A549 treated with GW870086 at 1 μM for 4 hours (cell line): ENCODE data around the gene EHD4. TPM values are rescaled to one million over a fixed set of nuclear protein-coding genes. Genes with fewer than 3 reads are reported as not detected.

Source experiments
- total RNA-seq: library from RNA; stranded (reverse); fragments of 200-300 nt; extraction: Qiagen RNA extraction; gene quantifications from 5 replicates; pipeline ENCODE4 v1.2.3, GENCODE V29; 2022; ENCODE audit warnings: low read depth

Gene EHD4
- 11.7 to 14.0 TPM (median 13.3 TPM) in 5 replicates for total RNA-seq

GRCh38 chr15:41972253-41973242, at the start of gene EHD4:
Gene EHD4, minus strand, starts transcription at chr15:41972557. Its CDS starts 63 bp downstream, at chr15:41972494.

GRCh38 chr15:42020713-42021273, 48.4 kb upstream of the EHD4 start, which contains the start of gene PLA2G4E:
Gene PLA2G4E, minus strand, starts transcription at chr15:42021042. Its CDS starts 12 bp downstream, at chr15:42021030.

GRCh38 chr15:41893422-41894250, 78.7 kb downstream of the EHD4 start, which contains the start of gene SPTBN5:
Gene SPTBN5, minus strand, starts transcription at chr15:41894053. Its CDS starts 556 bp downstream, at chr15:41893497.

Other genes starting within 250 kb of the EHD4 start
- gene MAPKBP1, start 198.1 kb downstream of the EHD4 start, total RNA-seq = 2.0 to 5.6 TPM (median 4.9 TPM) in 5 replicates
- gene JMJD7, start 144.5 kb downstream of the EHD4 start, total RNA-seq = 2.3 to 4.4 TPM (median 2.8 TPM) in 5 replicates
- gene PLA2G4B, start 133.7 kb downstream of the EHD4 start, total RNA-seq = 0.98 to 2.3 TPM (median 2.1 TPM) in 5 replicates
- 0.10 to 0.36 TPM (median 0.16 TPM) in 5 replicates for gene SPTBN5, start 78.5 kb downstream of the EHD4 start, total RNA-seq
- not detected in 5 replicates for gene PLA2G4E, start 48.5 kb upstream of the EHD4 start, total RNA-seq
- gene PLA2G4D, start 122.0 kb upstream of the EHD4 start, total RNA-seq = 0.03 TPM in 1 of 5 replicates, not detected in the others
- not detected in 5 replicates for gene PLA2G4F, start 184.1 kb upstream of the EHD4 start, total RNA-seq
- 14.3 to 17.9 TPM (median 15.7 TPM) in 5 replicates for gene VPS39, start 235.7 kb upstream of the EHD4 start, total RNA-seq